ENCODE measurements around the gene DNAJA3. TPM values are rescaled to one million over a fixed set of nuclear protein-coding genes. Genes with fewer than 3 reads are reported as not detected.

DNAJA3 gene
- total RNA-seq, 1 experiment from 2014 or later: 93.3 TPM

GRCh38 chr16:4381935-4382794 is 43.5 kb upstream of the DNAJA3 start:
- CTCF ChIA-PET: no interaction called here
- Histone ChIP-seq H3K27ac (ENCODE audit: low read depth, low read length) (no peak overlapping the region), H3K79me2 (ENCODE audit: insufficient read depth, low read length) (no peaks in the 10 kb centered on the region), H2AFZ (ENCODE audit: low read depth, low read length, poor library complexity, severe bottlenecking) (no peak overlapping the region), H3K36me3 (ENCODE audit: control insufficient read depth in 1 of 2, insufficient read depth in 2 of 2, low read length in 2 of 2) (no peaks in the 10 kb centered on the region), H3K27me3 (ENCODE audit: insufficient read depth, low read length) (no peaks in the 10 kb centered on the region), H4K20me1 (ENCODE audit: insufficient read depth) (no peaks in the 10 kb centered on the region), H3K9me3 (ENCODE audit: control insufficient read depth in 1 of 2, insufficient read depth in 1 of 2, low read depth in 1 of 2, low read length in 2 of 2) (no peaks in the 10 kb centered on the region), H3K4me2 (ENCODE audit: low read length) (no peak overlapping the region), H3K4me3 (replicated peaks in 1 of 2; ENCODE audit: low read depth in 1 of 2, low read length in 2 of 2) (no peak overlapping the region), H3K4me1 (ENCODE audit: control insufficient read depth in 1 of 2, insufficient read depth in 2 of 2, low read length in 2 of 2) (peaks cover 0 to 10% of the 10 kb centered on the region in 2 experiments; a peak in 1 of 4 replicates), H3K9ac (ENCODE audit: low read length) (no peak overlapping the region), H3K9me2 (ENCODE audit: insufficient read depth) (no peaks in the 10 kb centered on the region)
- intact Hi-C loops (cut with micrococcal nuclease): no loop called here
- ATAC-seq (no peak), DNase-seq (ENCODE audit: low read depth, low spot score) (no peak)
- TF ChIP-seq EZH2phosphoT487 (IDR thresholded peaks at IDR 0.05; ENCODE audit: borderline replicate concordance) (no peak), SP1 (IDR thresholded peaks at IDR 0.05; ENCODE audit: low read depth) (no peak), ZNF274 (IDR thresholded peaks at IDR 0.05; ENCODE audit: low read depth, low read length) (no peak), ATF3 (IDR thresholded peaks at IDR 0.05) (no peak)
- RAD21 ChIA-PET (ENCODE audit: low non-redundant PET in 1 of 2, low total read pairs in 2 of 2, uncharacterized antibody in 2 of 2, unreplicated experiment in 2 of 2): no interaction called here
- no TSS peak for BruUV-seq (replicated peaks)
- POLR2A ChIA-PET: no interaction called here

GRCh38 chr16:4382795-4383357 is 42.8 kb upstream of the DNAJA3 start:
- no peaks in the 10 kb centered on the region for H3K36me3 ChIP-seq (ENCODE audit: control insufficient read depth in 1 of 2, insufficient read depth in 2 of 2, low read length in 2 of 2)
- H3K9me3 ChIP-seq (ENCODE audit: control insufficient read depth in 1 of 2, insufficient read depth in 1 of 2, low read depth in 1 of 2, low read length in 2 of 2): no peaks in the 10 kb centered on the region
- H2AFZ ChIP-seq (ENCODE audit: low read depth, low read length, poor library complexity, severe bottlenecking): no peak overlapping the region
- ChIA-PET POLR2A (no interaction called here), CTCF (no interaction called here), RAD21 (ENCODE audit: low non-redundant PET in 1 of 2, low total read pairs in 2 of 2, uncharacterized antibody in 2 of 2, unreplicated experiment in 2 of 2) (no interaction called here)
- H3K27ac ChIP-seq (ENCODE audit: low read depth, low read length): no peak overlapping the region
- ATAC-seq (no peak), DNase-seq (ENCODE audit: low read depth, low spot score) (no peak)
- H3K9me2 ChIP-seq (ENCODE audit: insufficient read depth): no peaks in the 10 kb centered on the region
- H3K79me2 ChIP-seq (ENCODE audit: insufficient read depth, low read length): no peaks in the 10 kb centered on the region
- no peak overlapping the region for H3K4me3 ChIP-seq (replicated peaks in 1 of 2; ENCODE audit: low read depth in 1 of 2, low read length in 2 of 2)
- no peak overlapping the region for H3K9ac ChIP-seq (ENCODE audit: low read length)
- intact Hi-C loops (cut with micrococcal nuclease): no loop called here
- peaks cover 0 to 10% of the 10 kb centered on the region in 2 experiments; a peak in 1 of 4 replicates for H3K4me1 ChIP-seq (ENCODE audit: control insufficient read depth in 1 of 2, insufficient read depth in 2 of 2, low read length in 2 of 2)
- no peak overlapping the region for H3K4me2 ChIP-seq (ENCODE audit: low read length)
- no peaks in the 10 kb centered on the region for H3K27me3 ChIP-seq (ENCODE audit: insufficient read depth, low read length)
- no peaks in the 10 kb centered on the region for H4K20me1 ChIP-seq (ENCODE audit: insufficient read depth)
- BruUV-seq (replicated peaks): no TSS peak
- TF ChIP-seq SRF (IDR thresholded peaks at IDR 0.05; ENCODE audit: low read depth) (no peak), YY1 (IDR thresholded peaks at IDR 0.05; ENCODE audit: extremely low read depth, insufficient replicate concordance, low read depth, low read length) (no peak), FOSL1 (IDR thresholded peaks at IDR 0.05; ENCODE audit: low read depth) (no peak), EZH2 (IDR thresholded peaks at IDR 0.05) (no peak), ZBTB33 (IDR thresholded peaks at IDR 0.05; ENCODE audit: extremely low read depth, insufficient replicate concordance, low read length) (no peak), ATF3 (IDR thresholded peaks at IDR 0.05) (no peak), JUND (IDR thresholded peaks at IDR 0.05) (no peak), EGR1 (IDR thresholded peaks at IDR 0.05; ENCODE audit: low read depth) (no peak), ZNF274 (IDR thresholded peaks at IDR 0.05; ENCODE audit: low read depth, low read length) (no peak), TCF7L2 (IDR thresholded peaks at IDR 0.05; ENCODE audit: borderline replicate concordance, extremely low read depth, insufficient read depth, insufficient read length) (no peak), EZH2phosphoT487 (IDR thresholded peaks at IDR 0.05; ENCODE audit: borderline replicate concordance) (no peak), SP1 (IDR thresholded peaks at IDR 0.05; ENCODE audit: low read depth) (no peak), ELF1 (IDR thresholded peaks at IDR 0.05; ENCODE audit: borderline replicate concordance, low read depth) (no peak), CBX3 (IDR thresholded peaks at IDR 0.05; ENCODE audit: low read depth) (no peak), ZFX (IDR thresholded peaks at IDR 0.05) (no peak), SIN3A (IDR thresholded peaks at IDR 0.05; ENCODE audit: low read depth) (no peak), POLR2A (IDR thresholded peaks at IDR 0.05; ENCODE audit: borderline replicate concordance, extremely low read depth, insufficient read depth, insufficient read length) (no peak)
